Left colon (tissue), 2 donors: Measurements from ENCODE around the gene UFD1. TPM values are rescaled to one million over a fixed set of nuclear protein-coding genes. Genes with fewer than 3 reads are reported as not detected.
"Not testable (repeated sequence)": the region's sequence is repeated elsewhere in the genome, so short reads cannot be mapped to it uniquely, and the experiment has no call there.

Source experiments
- ATAC-seq: fragments of 200-7000 bp; cut with Tn5 transposase; one replicate; pipeline ENCODE4 v1.9.1; 2020; ENCODE audit warnings: mild to moderate bottlenecking, moderate library complexity
- DNase-seq, 2 donors: peaks; one replicate each; pipeline ENCODE4 v3.0.0-alpha.2; 2020
- intact Hi-C, 2 donors: fragments of 100-400 bp; cut with DNase I in 1 of 2; cut with micrococcal nuclease in 1 of 2; formaldehyde crosslinking; loops; one replicate each; pipeline versions ENCODE4 v1.11.2 to v1.14.0; 2022; cut with DNase I, micrococcal nuclease
- total RNA-seq, 2 donors: library from RNA; stranded (reverse); fragmentation: NEBNext Ultra II Directional; extraction: Animal tissue kit (Norgen Biotek cat#: 25700); gene quantifications; one replicate each; pipeline ENCODE4 v1.2.1, GENCODE V29; 2021
- donor health status: DM: no; HTN: no; CAD: no.
- donor health status: DM: yes; HTN: yes; CAD: no.

Gene UFD1
- total RNA-seq, 2 donors from 2014 or later = 48.8 to 51.8 TPM

DNA sequence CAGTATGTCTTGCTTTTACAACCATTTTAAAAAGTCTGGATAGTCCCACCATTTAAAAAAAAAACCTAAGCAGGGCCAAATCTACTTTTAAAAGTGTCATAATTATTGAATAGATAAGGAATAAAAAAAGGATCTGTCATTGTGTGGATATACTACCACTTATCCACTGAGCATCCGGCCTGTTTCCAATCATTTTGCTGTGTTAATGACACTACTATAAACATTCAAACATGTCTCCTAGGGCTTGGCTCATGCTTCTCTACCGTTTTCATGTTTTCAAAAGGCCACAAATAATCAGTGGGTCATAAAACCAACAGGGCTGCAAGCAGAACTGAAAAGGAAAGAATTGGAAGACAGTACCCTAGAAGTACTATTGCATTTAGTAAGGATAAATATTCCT is 19.0 kb downstream of the UFD1 start:
- intact Hi-C loops = no loop called here
- no peak for DNase-seq
- ATAC-seq = no peak

DNA sequence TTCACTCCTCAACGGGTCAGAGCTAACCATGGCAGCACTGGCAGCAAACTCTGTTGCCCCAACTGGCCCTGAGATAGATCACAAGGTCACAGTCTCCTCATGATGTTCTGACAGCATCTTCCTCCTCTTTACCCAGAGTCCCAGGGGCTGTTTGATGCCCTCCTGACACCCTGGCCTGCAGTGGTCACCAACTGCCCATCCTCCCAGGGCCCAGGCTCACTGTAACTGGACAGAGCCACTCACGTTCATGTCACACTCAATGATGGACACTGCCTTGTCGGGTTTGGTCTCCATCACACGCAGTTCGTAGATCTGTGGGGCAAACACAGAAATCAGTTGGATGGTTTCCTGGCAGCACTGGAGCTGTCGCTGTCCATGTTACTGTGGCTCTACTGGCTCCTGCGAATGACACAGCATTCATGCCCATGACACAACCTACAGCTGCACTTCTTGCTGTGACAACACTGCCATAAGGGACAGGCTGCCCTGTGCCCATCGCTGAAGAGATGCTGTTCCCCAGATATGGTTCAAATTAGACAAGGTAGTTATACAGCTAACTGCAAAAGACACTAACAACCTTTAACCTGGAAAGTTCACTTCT is 21.1 kb downstream of the UFD1 start:
- ATAC-seq (no peak), DNase-seq (no peak)
- intact Hi-C loops = no loop called here

GRCh38 chr22:19456541-19456940 is 22.5 kb downstream of the UFD1 start:
- no peak for ATAC-seq
- intact Hi-C loops = no loop called here
- no peak for DNase-seq

GRCh38 chr22:19455585-19456370 is 23.2 kb downstream of the UFD1 start:
- ATAC-seq (no peak), DNase-seq (no peak)
- intact Hi-C loops = no loop called here

DNA sequence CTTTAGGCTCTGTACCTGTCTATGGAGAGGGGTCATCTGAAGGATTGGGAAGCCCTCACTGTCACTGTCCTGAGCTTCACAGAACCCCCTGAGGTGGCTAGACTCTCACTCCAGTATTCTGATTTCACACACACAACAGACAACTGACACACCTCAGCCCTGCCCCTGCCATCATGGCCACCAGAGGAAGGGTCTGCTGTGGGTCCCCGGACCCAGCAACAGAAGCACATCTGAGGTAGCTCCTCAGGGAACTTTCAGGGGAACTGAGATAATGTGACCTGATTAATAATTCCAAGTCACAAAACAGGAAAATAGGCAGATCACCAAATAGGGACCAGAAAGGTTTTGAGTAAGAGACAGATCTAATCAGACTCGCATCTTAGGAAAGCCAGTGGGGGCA is 24.0 kb downstream of the UFD1 start:
- DNase-seq = no peak
- intact Hi-C loops = no loop called here
- ATAC-seq = no peak

GRCh38 chr22:19454156-19454555 is 24.8 kb downstream of the UFD1 start:
- intact Hi-C loops = no loop called here
- DNase-seq (no peak), ATAC-seq (no peak)

- ATAC-seq (no peak), DNase-seq (no peak)
- intact Hi-C loops = no loop called here
These were observed 25.3 kb downstream of the UFD1 start for GRCh38 chr22:19453718-19454117.

DNA sequence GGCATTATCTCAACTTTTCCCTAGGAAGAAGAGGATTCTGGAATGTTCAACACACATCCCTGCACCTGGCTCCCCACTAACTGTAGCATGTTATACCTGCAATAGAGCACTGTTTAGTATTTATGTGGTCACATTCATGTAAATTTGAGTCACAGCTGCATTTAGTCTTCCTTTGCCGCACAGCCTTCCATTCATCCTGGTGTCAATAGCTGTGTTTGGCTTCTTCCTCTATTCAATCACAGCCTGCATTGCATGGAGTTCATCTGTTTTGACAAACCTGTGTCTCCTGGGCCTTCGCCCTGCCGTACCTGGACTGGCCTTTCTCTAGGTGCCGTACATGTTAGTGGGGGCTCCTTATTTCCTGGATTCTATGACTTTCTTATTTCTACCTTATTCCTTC is 27.4 kb downstream of the UFD1 start:
- intact Hi-C loops = no loop called here
- DNase-seq = no peak
- ATAC-seq = no peak

DNA sequence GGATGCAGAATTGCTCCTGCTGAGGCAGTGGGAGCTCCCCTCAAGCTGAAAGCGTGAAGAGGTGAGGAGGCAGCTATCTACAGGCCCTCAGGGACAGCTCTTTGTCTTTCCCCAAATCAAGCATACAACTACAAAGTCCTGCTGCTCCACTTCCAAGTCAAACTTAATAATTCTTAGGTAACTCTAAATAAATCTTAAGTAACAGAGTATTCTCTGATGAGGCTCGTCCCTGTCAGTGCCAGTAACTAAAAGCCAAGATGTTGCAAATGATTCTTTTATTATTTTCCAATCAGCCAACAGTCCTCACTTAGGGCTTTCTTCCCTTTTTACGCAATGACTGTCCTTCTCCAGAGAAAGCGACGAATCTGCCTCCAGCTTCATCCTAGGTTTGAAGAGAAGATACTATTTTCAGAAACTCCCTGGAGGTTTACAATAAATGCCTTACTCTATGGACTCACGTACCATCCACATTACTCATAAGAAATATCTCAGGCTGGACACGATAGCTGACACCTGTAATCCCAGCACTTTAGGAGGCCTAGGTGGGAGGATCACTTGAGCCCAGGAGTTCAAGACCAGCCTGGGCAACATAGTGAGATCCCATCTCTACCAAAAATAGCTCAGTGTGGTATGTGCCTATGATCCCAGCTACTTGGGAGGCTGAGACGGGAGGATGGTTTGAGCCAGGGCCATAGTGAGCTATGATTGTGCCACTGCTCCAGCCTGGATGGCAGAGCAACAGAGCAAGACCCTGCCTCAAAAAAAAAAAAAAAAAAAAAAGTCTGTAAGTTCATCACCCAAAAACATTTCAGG is 28.4 kb downstream of the UFD1 start:
- DNase-seq = no peak
- intact Hi-C loops = no loop called here
- ATAC-seq = no peak

DNA sequence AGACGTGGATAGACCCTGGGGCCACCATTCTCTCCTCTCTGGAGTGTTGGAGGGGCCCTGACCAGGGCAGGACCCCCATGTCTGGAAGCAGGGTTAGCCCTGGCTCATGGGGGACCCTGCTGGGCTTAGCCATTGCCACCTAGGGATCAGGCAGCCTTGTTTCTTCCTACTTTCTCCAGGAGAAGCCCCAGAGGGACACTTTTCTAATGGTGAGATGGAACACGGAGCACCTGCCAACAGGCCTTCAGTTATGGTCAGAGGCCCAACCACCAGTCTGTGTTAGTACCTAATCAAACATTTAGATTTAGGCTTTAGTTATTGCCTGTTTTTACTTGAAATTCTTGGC is 29.6 kb downstream of the UFD1 start:
- no peak for ATAC-seq
- DNase-seq = no peak
- intact Hi-C loops = no loop called here

DNA sequence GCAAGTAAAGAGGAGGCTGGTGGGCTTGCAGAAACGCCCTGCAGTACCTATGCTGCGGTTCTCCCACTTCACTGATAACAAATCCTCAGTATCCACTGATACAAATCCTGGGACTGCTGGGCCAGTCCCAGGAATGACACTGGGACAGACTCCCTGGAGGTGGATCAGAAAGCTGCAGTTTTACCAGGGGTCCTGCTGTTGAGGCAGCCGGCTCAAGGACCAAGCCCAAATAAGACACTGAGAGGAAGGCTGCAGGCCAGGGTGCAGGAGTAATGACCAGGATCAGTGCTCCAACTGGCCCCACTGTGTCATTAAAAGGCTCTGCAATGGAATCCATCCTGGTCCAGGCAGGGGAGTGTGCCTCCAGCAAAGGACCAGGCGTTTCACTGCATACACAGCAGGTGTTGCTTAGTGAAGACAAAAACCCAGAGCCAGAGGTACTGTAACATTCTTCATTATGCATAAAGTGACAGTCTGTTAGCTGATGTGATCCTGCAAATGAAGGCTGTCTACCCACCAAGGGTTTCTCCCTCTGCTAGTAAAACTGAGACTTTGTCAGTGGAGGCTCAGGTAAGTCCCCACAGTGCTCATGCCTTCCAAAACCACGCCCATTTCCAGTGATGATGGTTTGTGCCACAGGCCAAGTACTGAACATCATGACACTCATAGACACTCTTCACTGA is 30.1 kb downstream of the UFD1 start:
- DNase-seq (no peak), ATAC-seq (no peak)
- intact Hi-C loops = no loop called here

DNA sequence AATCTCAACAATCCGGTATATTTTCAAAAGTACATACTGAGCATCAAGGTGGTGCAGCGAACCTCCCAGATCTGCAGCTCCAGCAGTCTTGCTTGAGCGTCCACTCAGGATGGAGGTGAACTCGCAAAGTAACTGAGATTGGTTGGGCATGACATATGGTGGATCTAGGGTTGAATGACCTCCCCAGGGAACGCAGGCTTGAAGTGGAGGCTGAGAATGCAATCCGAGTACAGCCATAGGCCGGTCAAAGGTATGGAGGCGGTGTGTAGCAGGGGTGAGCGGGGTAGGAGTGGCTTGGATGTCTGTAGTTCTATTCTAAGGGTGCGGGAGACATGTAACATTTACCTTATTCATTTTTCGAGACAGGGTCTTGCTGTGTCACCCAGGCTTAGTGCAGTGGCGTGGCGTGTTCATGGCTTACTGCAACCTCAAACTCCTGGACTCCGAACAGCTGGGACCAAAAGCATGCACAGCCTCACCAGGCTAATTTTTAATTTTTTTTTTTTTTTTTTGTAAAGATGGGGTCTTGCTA is 30.9 kb downstream of the UFD1 start:
- peak; percentile 49 to 55 for DNase-seq
- intact Hi-C loops = no loop called here
- peak; percentile 69 for ATAC-seq

DNA sequence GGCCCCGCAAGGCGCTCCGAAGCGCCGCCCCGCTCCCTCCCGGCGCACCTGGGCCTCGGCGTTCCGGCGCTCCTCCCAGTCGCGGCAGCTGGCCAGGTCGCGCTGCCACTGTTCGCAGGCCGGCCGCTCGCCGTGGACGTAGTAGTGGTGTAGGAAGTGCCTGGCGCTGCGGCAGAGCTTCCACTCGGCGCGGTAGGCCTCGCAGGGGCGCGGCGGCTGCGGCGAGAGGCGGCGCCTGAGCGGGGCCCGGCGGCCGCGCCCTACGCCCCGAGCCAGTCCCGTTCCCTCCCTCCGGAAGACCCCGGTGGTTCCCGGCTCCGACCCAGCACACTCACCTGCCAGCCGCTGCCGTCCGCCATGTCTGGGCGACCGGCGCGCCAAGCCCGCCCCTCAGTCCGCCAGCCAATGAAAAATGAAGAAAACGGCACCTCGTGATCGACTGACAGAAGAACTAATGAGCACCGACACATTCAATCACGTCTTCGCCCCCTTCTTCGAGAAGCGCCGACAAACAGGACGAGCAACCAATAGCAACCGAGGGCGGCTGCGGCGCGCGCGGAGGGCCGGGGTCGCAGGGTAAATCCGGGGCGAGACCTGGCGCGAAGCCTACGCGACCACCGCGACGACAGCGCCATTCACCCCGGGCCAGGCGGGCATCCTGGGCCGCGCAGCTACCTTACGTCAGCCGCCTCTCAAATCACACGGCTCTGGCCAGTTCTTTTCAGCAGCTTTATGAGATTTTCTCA is 31.5 kb downstream of the UFD1 start, which contains the start of gene C22orf39:
Gene C22orf39, minus strand, starts transcription at position 382 of the 746 bp plus-strand sequence. Its CDS starts 23 bp downstream, at position 359.
- intact Hi-C loops = no loop called here
- peak; percentile 89 for ATAC-seq
- DNase-seq = peak; percentile 87 to 92

- intact Hi-C loops = no loop called here
- ATAC-seq = peak; percentile 23
These were observed 32.2 kb downstream of the UFD1 start for GRCh38 chr22:19446603-19447329.

GRCh38 chr22:19445279-19445982 is 33.6 kb downstream of the UFD1 start:
- intact Hi-C loops, DNase-seq, ATAC-seq: not testable (repeated sequence)

More at GRCh38 chr22:19446603-19447329, 32.2 kb downstream of the UFD1 start:
- DNase-seq = no peak

DNA sequence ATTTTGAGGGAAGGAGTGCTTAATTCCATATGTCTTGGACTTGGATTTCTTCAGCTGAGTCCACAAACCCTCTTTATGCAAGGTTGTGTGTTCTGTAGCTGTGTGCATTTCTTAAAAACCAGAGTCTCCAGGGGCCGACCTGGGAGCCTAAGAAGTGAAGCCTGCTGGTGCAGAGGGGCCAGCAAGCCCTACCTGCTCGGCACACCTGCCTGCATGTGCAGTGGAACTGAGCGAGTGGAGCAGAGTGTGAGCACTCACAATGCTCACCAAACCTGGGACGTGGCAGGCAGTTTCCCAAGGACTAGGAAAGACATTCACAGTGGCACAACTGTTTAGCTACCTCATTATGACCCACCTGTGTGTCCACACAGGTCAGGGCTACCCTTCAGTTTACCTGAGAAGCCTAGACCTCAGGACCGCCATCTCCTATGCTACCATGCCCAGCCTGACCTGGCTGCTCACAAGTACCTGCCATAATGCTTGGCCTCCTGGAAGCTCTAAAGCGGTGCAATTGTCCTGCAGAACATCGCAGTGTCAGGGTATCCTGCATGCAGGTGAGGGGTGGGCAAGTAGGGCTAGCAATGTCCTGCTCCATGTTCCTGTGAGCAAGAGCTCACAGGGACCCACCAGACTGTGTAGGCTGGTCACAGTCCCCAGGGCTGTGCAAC is 35.3 kb downstream of the UFD1 start:
- intact Hi-C loops = no loop called here
- ATAC-seq (no peak), DNase-seq (no peak)

DNA sequence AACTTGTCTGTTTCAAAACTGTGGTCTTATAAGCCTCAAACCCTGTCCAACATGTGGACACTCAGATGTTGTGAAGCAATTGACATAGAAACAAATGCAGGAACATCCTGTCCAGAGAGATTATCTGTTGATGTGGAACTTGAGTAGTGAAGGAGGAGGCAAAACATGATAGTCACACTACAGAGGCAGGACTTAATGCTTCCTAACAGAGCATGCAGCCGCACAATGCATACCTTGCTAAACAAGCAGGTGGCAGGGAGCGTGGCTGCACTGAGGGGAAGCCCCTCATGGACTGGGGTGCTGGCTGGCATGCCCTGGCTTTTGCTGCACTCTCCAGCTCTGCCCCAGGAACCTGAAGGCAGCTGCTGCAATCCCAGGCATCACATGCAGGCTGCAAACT is 36.8 kb downstream of the UFD1 start:
- intact Hi-C loops = no loop called here
- DNase-seq = no peak
- no peak for ATAC-seq
